LHCN-M2 (cell line): ENCODE data around the gene PSENEN. TPM values are rescaled to one million over a fixed set of nuclear protein-coding genes. Genes with fewer than 3 reads are reported as not detected.
"Not testable (repeated sequence)": the region's sequence is repeated elsewhere in the genome, so short reads cannot be mapped to it uniquely, and the experiment has no call there.

ENCODE experiments used
- DNase-seq: peaks from one replicate; pipeline ENCODE4 v3.0.0-alpha.2; 2012; ENCODE audit warnings: low read depth
- total RNA-seq: library from RNA; depleted of rRNA; stranded (reverse); fragments of >200 nt; gene quantifications from 2 replicates; pipeline ENCODE4 v1.2.3, GENCODE V29; 2014; rRNA removed

PSENEN gene
- total RNA-seq, 1 experiment from 2014 or later: 35.2 TPM

DNA sequence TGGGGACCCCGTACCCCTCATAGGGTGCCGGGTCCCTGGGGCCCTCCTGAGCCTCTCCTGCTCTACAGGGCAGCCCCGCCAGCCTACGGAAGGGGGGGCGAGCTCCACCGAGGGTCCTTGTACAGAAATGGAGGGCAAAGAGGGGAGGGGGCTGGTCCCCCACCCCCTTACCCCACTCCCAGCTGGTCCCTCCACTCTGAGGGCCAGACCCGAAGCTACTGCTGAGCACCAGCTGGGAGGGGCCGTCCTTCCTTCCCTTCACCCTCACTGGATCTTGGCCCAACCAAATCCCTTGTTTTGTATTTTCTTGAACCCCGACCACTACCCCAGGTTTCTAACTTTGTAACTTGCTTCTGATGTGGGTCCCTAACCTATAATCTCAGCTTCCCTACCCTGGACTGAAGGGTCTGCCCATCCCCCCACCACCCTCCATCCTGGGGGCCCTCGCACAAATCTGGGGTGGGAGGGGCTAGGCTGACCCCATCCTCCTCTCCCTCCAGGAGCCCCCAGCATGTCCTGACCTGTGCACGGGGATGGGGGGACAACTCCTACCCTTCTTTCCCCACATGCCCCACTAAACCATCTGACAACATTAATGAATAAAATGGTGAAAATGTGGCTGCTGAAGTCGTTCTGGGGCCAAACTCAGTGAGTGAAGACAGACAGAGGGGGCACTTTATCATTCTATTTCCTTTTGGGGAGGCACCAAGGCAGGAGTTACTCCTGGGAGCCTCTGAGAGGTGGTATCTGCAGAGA lies 42.9 kb downstream of the PSENEN start:
- no peak for DNase-seq

DNA sequence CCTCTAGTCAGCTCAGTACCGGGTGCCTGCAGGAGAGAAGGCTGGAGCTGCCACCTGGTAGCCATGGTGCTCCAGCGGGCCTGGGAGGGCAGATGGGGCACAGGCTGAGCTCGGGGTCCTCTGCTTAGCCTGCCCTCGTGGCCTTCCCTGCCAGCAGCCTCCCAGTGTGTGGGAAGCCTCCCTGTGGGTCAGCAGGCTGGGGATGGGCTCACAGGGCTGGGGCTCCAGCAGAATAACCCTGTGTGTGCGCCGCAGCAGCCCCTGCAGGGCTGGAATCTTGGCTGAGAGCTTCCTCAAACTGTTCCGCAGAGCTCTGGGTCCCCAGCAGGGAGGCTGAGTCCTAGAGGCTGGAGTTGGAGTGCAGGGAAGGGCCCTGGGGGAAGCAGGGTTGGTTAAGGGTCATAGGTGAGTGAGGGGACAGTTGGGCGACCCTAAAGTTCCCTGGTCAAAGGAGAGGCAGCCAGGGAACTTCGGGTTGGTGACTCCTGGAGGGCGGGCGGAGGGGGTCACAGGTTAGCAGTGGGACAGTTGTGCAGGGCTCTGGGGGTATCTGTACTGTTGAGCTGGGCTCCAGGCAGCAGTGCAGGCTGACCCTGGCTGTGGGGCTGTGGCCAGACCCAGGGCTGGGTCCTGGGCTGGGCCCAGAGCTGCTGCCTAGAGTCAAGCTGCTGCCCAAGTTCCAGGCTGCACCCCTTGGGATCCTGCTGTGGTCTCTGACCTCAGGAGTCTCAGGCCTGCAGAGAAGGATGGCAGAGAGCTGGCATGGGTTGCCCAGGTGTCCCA lies 43.9 kb downstream of the PSENEN start:
- no peak for DNase-seq

DNA sequence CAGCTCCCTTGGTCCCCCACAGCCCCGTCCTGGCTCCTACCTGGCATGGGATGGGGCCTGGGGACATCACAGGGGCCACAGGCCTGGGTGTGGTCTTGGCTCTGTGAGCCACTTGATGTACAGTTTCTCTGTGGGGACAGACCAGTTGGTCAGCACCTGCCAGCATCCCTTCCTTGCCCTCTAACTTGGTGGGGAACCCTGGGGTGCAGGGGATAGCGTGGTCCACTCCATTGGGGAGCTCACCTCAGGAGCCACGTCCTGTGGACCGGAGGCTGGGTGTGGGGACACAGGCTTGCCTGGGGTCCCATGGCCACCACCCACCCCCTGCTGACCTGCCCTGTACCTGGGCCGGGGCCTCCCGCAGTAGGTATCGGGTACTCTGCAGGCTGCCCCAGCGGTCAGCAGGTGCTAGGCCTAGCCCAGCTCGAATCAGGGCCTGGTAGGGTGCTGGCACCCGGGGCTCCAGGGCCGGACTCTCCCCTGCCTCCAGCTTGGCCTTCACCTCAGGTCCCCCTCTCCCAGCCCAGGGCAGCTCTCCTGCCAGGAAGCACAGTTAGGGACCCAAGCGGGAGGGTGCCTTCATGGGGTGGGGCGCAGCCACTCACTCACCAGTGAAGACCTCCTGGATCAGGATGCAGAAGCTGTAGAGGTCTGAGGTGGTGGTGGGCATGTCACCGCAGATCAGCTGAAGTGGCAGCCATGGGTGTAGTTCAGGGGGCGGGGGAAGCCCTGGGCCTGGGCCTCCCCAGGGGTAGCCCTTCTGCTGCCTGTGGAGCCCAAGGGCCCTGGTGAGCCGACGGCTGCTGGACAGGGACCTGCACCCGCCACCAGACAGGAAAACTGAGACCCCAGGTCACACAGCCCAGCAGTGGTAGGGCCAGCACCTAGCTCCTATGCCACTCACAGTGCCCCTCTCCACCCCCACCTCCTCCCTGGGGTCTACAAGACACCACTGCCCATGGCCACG lies 44.8 kb downstream of the PSENEN start:
- DNase-seq: no peak

DNA sequence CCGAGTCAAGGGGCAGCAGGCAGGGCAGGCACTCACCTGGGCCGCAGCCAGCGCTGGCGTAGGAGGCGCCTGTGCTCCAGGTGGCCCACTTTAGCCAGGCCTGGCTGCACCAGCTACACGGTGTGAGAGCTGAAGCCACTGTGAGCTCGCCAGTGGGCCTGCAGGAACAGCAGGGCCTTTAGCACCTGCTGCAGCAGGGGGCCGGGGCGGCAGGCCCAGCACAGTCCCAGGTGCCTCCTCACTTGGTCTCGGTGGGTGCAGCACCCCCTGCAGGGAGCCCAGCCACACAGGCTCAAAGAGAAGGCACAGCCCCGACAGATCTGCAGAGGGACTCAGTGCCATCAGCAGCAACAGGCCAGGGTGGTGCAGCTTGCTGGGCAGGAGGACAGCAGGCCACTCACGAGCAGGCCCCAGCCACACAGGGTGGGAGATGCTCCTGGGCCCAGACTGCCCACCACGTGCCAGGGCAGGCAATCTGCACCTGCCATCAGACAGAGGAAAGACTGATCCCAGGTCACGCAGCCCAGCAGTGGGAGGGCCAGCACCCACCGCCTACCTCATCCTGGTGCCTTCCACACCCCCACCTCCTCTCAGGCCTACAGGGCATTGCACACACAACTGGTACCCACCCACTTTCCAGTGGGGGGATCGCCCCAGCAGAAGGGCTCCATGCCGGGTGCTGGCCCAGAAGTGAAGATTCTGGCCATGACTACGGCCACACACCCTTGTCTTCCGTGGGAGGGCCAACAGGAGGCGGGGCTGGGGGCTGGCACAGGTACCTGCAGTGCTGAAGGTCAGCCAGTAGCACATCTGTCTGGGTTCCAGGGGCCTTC lies 45.7 kb downstream of the PSENEN start:
- no peak for DNase-seq

DNA sequence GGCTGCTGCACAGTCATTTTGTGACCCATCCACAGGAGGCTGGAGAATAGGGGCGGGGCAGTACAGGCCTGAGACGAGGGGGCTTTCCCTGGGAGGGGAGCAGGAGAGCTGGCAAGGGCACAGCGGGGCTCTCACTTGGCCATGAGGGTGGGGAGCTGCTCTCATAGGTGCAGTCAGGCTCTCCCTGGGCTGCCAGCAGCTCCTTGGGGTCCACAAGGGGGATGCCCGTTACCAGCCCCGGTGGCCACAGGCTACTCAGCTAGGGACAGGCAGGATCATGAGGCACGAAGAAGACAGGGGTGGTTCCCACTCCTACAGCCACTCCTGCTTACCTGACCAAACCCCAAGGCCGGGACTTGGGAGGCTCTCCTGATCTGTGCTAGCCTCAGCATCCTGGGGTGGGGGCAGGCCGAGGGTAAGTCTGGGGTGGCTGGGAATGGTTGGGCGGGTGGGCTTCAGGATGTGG lies 46.4 kb downstream of the PSENEN start:
- no peak for DNase-seq

DNA sequence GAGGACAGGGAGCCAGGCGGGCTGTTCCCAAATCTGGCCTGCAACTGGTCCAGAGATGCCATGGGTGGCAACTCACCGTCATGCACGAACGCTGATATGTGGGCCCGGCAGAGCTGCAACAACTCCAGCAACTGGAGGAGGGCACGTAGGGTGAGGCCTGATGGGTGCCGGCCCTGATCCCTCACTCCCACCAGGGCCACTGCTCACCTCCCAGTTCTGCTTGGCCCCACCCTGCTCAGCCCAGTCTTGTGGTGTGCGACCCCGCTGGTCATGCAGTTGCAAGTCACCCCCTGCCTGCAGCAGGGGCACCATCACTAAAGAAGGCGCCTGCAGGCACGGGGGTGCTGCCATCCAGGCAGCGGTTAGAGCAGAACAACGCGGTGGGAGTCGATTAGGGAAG lies 46.9 kb downstream of the PSENEN start:
- DNase-seq: no peak

DNA sequence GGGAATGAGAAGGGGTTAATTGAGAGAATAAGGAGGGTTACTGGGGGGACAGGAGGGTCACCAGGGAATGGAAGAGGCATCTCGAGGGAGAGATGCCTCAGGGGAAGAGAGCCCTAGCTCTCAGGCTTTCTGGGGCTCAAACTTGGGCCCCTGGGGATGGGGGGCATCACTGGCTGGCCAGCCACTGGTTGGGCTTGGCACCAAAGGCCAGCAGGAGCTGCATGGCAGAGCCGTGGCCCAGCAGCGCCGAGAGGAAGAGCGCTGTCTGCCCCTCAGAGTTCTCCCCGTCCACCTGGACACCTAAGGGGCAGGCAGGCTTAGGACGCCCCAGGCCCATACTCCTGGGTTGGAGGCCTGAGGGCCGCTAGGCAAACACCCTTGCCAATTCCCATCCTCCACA lies 47.4 kb downstream of the PSENEN start:
- DNase-seq: no peak

DNA sequence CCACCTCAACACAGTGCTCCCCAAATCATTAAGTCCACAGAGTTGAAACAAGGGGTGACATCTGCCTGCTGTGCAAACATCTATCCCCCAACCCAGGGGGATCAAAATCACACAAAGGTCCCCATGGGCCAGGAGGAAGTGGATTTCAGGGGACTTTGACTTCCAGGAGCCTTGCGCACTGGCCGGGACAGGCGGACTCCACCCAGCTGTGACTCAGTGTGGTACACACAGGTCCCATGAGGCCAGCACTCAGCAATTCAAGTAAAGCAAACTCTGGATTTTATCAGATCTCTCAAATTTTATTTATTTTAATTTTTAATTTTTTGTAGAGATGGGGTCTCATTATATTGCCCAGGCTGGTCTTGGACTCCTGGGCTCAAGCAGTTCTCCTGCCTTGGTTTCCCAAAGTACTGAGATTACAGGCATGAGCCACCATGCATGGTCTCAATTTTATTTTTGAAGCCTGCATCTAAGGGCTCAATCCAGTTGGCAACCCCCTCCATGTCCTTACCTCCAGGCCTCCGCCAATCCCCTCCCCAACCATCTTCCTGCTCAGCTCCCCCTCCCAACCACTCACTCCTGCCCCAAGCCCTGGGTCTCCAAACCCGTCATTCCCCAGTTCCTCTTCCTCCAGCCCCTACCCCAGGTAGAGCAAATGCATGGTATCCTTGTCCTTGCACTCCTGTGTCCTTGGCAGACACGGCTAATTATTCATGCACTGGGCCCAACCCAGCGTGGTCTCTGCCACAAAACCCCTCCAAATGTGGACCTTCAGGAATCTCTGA lies 48.1 kb downstream of the PSENEN start:
- DNase-seq: peak; percentile 42

DNA sequence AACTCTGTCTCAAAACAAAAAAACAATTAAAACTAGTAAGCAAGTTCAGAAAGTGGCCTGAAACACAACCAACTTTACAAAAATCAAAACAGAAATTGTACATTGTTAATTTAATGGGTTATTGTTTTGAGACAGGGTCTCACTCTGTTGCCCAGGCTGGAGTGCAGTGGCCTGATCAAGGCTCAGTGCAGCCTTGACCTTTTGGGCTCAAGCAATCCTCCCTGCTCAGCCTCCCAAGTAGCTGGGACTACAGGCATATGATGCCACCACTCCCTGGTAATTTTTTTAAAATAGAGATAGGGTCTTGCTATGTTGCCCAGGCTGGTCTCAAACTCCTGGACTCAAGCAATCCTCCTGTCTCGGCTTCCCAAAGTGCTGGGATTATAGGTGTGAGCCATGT lies 50.1 kb downstream of the PSENEN start:
- DNase-seq: not testable (repeated sequence)

Other genes with a start within 250 kb of the PSENEN start
- gene DMKN, start 232.0 kb upstream of the PSENEN start, total RNA-seq: 0.29 and 1.1 TPM in 2 replicates
- 0.77 TPM in 1 of 2 replicates, not detected in the other for gene SBSN, start 217.3 kb upstream of the PSENEN start, total RNA-seq
- not detected in 2 replicates for gene GAPDHS, start 212.2 kb upstream of the PSENEN start, total RNA-seq
- 106 and 114 TPM in 2 replicates for gene TMEM147, start 200.0 kb upstream of the PSENEN start, total RNA-seq
- not detected in 2 replicates for gene ATP4A, start 182.0 kb upstream of the PSENEN start, total RNA-seq
- gene PMIS2, start 159.5 kb upstream of the PSENEN start, total RNA-seq: not detected in 2 replicates
- 17.4 and 21.0 TPM in 2 replicates for gene HAUS5, start 132.9 kb upstream of the PSENEN start, total RNA-seq
- gene RBM42, start 116.6 kb upstream of the PSENEN start, total RNA-seq: 101 and 103 TPM in 2 replicates
- 0.46 and 1.5 TPM in 2 replicates for gene ETV2, start 103.9 kb upstream of the PSENEN start, total RNA-seq
- 383 and 482 TPM in 2 replicates for gene COX6B1, start 97.3 kb upstream of the PSENEN start, total RNA-seq
- gene UPK1A, start 79.1 kb upstream of the PSENEN start, total RNA-seq: 0.17 TPM in 1 of 2 replicates, not detected in the other
- not detected in 2 replicates for gene ZBTB32, start 41.1 kb upstream of the PSENEN start, total RNA-seq
- 9.8 and 10.8 TPM in 2 replicates for gene KMT2B, start 27.6 kb upstream of the PSENEN start, total RNA-seq
- 5.1 and 11.7 TPM in 2 replicates for gene IGFLR1, start 3.2 kb upstream of the PSENEN start, total RNA-seq
- 12.2 and 12.4 TPM in 2 replicates for gene U2AF1L4, start 233 bp upstream of the PSENEN start, total RNA-seq
- gene LIN37, start 2.9 kb downstream of the PSENEN start, total RNA-seq: 16.9 and 18.7 TPM in 2 replicates
- gene HSPB6, start 11.4 kb downstream of the PSENEN start, total RNA-seq: 0.29 TPM in 1 of 2 replicates, not detected in the other
- gene PROSER3, start 12.5 kb downstream of the PSENEN start, total RNA-seq: 7.2 and 8.2 TPM in 2 replicates
- gene ARHGAP33, start 29.9 kb downstream of the PSENEN start, total RNA-seq: 6.4 and 6.6 TPM in 2 replicates
- not detected in 2 replicates for gene PRODH2, start 67.2 kb downstream of the PSENEN start, total RNA-seq
- gene NPHS1, start 106.9 kb downstream of the PSENEN start, total RNA-seq: not detected in 2 replicates
- gene KIRREL2, start 111.3 kb downstream of the PSENEN start, total RNA-seq: not detected in 2 replicates
- gene APLP1, start 122.9 kb downstream of the PSENEN start, total RNA-seq: 38.3 and 47.1 TPM in 2 replicates
- gene NFKBID, start 154.9 kb downstream of the PSENEN start, total RNA-seq: 2.8 and 3.3 TPM in 2 replicates
- not detected in 2 replicates for gene HCST, start 156.9 kb downstream of the PSENEN start, total RNA-seq
- not detected in 2 replicates for gene TYROBP, start 162.6 kb downstream of the PSENEN start, total RNA-seq
- gene LRFN3, start 190.7 kb downstream of the PSENEN start, total RNA-seq: 6.5 and 8.3 TPM in 2 replicates
- gene SDHAF1, start 249.5 kb downstream of the PSENEN start, total RNA-seq: 24.7 and 28.6 TPM in 2 replicates